ENCODE data around the gene PCNX2. TPM values are rescaled to one million over a fixed set of nuclear protein-coding genes. Genes with fewer than 3 reads are reported as not detected.

PCNX2 gene
- total and polyA plus RNA-seq, 12 donors, result 0.29 to 3.1 (median 1.6) TPM

DNA sequence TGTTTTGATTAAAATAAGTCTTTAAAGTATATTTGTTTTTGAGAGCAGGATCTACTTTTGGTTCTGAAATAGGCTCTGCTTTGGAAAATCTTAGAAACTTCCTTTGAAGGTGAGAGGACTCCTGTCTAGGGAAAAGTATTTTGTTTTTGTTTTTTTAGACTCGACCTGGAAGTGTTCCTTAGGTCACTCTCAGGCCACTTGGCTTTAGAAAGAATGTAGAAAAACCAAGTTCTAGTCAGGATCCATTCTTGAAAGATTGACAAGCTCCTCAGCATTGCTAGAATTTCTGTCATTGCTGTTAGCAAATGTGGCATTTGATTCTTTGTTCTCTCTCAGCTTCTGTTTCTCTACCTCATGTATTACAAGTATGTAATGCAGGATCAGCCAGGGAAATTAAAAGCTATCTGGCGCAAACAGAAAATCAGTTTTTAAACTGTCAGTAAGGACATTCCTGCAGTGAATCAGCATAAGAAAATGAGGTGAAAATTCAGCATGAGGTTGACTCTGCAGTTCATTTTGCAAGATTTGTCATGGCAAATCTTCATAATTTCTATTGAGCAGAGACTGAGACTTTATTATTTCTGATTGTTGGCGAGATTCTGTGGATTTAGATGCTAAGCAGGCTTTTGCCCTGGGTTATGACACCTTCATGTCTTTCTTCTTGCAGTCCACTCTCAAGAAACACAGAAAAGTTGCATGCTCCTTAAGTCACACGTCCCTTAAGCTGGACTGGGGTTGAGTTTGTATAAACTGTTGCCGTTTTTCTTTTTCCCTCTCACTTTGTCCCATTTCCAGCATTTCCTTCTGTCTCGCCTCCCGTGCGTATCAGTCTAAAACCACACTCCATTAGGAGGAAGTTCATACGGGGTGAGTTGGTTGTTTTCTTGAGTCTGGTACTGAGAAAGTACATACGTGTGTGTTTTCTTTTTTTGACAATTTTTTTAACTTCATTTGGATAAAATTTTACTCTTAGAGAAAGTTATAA, 332.5 kb downstream of the PCNX2 start:
- no peak for DNase-seq
- peak overlapping the region in 3 of 10 donors; percentile 7 to 13 (median 10) for H3K4me3 ChIP-seq
- intact Hi-C loops (cut with DNase I), result no loop called here
- H3K36me3 ChIP-seq, result peaks cover 0 to 42% (median 15%) of the 10 kb centered on the region in 9 donors
- peaks cover 3 to 57% (median 24%) of the 10 kb centered on the region in 9 donors for H3K4me1 ChIP-seq
- ATAC-seq, result peak in 7 of 8 donors; percentile 30 to 76 (median 71)
- WGBS, 2 donors, result 43 to 59% methylated on average over 10 of the region's 10 CpGs
- peaks cover 0 to 10% (median 3%) of the 10 kb centered on the region in 11 donors for H3K9me3 ChIP-seq
- peak overlapping the region in 9 of 10 donors; percentile 22 to 80 (median 47) for H3K27ac ChIP-seq
- TF ChIP-seq, protein P1, sequence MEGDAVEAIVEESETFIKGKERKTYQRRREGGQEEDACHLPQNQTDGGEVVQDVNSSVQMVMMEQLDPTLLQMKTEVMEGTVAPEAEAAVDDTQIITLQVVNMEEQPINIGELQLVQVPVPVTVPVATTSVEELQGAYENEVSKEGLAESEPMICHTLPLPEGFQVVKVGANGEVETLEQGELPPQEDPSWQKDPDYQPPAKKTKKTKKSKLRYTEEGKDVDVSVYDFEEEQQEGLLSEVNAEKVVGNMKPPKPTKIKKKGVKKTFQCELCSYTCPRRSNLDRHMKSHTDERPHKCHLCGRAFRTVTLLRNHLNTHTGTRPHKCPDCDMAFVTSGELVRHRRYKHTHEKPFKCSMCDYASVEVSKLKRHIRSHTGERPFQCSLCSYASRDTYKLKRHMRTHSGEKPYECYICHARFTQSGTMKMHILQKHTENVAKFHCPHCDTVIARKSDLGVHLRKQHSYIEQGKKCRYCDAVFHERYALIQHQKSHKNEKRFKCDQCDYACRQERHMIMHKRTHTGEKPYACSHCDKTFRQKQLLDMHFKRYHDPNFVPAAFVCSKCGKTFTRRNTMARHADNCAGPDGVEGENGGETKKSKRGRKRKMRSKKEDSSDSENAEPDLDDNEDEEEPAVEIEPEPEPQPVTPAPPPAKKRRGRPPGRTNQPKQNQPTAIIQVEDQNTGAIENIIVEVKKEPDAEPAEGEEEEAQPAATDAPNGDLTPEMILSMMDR (IDR thresholded peaks at IDR 0.05), result no peak
- H3K27me3 ChIP-seq, result no peaks in the 10 kb centered on the region

DNA sequence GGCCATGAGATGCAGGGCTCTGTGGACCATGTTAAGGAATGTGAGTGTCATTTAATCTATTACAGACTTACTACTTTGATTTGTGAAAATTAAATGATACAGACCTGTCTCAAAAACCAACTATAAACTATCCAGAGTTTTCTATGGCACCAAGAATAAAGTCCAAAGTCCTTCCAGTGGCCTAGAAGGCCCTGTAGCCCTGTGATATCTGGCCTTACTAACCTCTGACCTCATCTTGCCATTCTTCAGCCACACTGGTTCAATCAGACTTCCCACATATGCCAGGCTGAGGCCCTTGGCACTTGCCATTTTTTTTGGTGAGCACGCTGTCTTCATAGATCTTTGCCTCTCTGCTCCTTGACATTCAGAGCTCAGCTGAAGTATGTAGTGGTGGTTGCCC, 337.5 kb downstream of the PCNX2 start:
- intact Hi-C loops (cut with DNase I), result loop anchor here in 3 of 10 donors (10.0 kb wide), 1 partner anchor 323 kb away; the partner anchor contains the start of gene SIPA1L2 (in 3 of the 3)
- no peaks in the 10 kb centered on the region for H3K27me3 ChIP-seq
- H3K27ac ChIP-seq, result no peak overlapping the region
- TF ChIP-seq, protein P1 (IDR thresholded peaks at IDR 0.05), result no peak
- DNase-seq, result no peak
- peaks cover 0 to 17% (median 10%) of the 10 kb centered on the region in 9 donors for H3K4me1 ChIP-seq
- H3K36me3 ChIP-seq, result peaks cover 0 to 53% (median 28%) of the 10 kb centered on the region in 9 donors
- no peak for ATAC-seq
- peaks cover 0 to 16% (median 6%) of the 10 kb centered on the region in 11 donors for H3K9me3 ChIP-seq
- WGBS, 2 donors, result 100% methylated on average over 1 of the region's 1 CpG
- no peak overlapping the region for H3K4me3 ChIP-seq

DNA sequence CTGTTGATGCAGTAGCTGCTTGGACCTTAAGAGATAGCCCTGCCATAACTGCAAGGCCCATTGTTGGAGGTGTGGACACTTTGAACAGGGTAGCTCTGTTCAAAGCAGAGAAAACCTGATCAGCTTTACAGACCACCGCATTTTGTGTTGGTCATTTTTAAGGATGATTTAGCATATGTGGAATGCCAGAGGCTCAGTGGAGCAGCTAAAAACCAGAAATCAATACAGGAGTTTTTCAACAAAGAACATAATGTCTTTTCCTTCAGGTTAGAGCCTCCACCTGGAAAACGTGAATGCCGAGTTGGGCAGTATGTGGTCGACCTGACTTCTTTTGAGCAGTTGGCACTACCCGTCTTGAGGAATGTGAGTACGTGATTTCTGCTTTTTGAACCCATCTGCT, 339.4 kb downstream of the PCNX2 start:
- Histone ChIP-seq H3K27me3 (no peaks in the 10 kb centered on the region), H3K36me3 (peaks cover 0 to 48% (median 28%) of the 10 kb centered on the region in 9 donors), H3K27ac (no peak overlapping the region), H3K4me3 (no peak overlapping the region), H3K9me3 (peaks cover 0 to 16% (median 6%) of the 10 kb centered on the region in 11 donors), H3K4me1 (peaks cover 0 to 24% (median 14%) of the 10 kb centered on the region in 9 donors)
- ATAC-seq (no peak), DNase-seq (no peak)
- whole genome bisulfite sequencing, 2 donors, result 96% methylated on average over 6 of the region's 6 CpGs
- intact Hi-C loops (cut with DNase I), result loop anchor here in 3 of 10 donors (10.0 kb wide), 1 partner anchor 321 kb away; the partner anchor contains the start of gene SIPA1L2 (in 3 of the 3)
- TF ChIP-seq, protein P1 (IDR thresholded peaks at IDR 0.05), result no peak

DNA sequence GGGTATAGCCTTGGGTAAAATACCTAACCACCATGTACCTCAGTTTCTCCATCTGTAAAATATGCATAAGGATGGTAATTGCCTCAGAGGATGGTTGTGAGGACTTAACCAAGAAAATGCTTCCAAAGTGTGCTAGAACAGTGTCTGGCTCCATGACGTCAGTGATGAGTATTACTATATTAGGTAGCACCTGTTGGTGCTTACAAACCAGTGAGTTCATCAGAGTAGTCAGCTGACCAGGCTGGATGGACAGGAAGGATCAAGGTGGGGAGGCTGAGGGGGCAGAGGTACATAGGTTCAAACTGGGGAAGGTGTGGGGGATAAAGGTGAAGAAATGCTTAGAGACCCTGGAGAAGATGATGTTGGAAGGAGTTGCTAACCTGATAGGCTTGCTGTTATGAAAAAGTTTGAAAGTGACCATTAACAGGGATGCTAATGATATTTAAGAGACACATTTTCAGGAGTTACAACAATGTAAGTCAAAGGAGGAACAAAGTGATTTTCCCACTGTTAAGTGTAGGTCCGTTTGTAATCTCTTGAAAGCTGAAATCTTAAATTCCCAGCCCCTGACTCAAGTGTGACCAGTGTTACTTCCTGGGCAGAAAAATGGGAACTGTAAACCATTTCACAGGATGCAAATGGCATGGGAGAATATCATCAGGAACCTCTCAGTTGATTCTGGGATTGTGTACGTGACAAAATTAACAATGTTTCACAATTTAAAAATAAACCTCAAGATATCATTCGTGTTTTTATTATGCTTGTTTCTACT, 340.7 kb downstream of the PCNX2 start:
- DNase-seq (no peak), ATAC-seq (no peak)
- Histone ChIP-seq H3K27ac (no peak overlapping the region), H3K4me1 (peaks cover 0 to 29% (median 17%) of the 10 kb centered on the region in 9 donors), H3K9me3 (peaks cover 0 to 16% (median 6%) of the 10 kb centered on the region in 11 donors), H3K36me3 (peaks cover 0 to 44% (median 28%) of the 10 kb centered on the region in 9 donors), H3K27me3 (no peaks in the 10 kb centered on the region), H3K4me3 (no peak overlapping the region)
- TF ChIP-seq, protein P1 (IDR thresholded peaks at IDR 0.05), result no peak
- WGBS, 2 donors, result 85 to 87% methylated on average over 4 of the region's 4 CpGs
- intact Hi-C loops (cut with DNase I), result loop anchor here in 9 of 10 donors (5.0 to 10.0 kb wide), 5 partner anchors 47 to 322 kb away; partner anchors contain the start of genes SIPA1L2 (in 7 of the 9) and MAP10 (in 4 of the 9)
